ENCODE data around the gene RTTN.

The RTTN gene

GRCh38 chr18:69974365-69974764 is 231.1 kb downstream of the RTTN start:
- DNase-seq (ENCODE audit: low spot score) = no peak
- TF ChIP-seq, protein P1, sequence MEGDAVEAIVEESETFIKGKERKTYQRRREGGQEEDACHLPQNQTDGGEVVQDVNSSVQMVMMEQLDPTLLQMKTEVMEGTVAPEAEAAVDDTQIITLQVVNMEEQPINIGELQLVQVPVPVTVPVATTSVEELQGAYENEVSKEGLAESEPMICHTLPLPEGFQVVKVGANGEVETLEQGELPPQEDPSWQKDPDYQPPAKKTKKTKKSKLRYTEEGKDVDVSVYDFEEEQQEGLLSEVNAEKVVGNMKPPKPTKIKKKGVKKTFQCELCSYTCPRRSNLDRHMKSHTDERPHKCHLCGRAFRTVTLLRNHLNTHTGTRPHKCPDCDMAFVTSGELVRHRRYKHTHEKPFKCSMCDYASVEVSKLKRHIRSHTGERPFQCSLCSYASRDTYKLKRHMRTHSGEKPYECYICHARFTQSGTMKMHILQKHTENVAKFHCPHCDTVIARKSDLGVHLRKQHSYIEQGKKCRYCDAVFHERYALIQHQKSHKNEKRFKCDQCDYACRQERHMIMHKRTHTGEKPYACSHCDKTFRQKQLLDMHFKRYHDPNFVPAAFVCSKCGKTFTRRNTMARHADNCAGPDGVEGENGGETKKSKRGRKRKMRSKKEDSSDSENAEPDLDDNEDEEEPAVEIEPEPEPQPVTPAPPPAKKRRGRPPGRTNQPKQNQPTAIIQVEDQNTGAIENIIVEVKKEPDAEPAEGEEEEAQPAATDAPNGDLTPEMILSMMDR (IDR thresholded peaks at IDR 0.05; ENCODE audit: extremely low read depth, missing control alignments) = no peak

- TF ChIP-seq, protein P1 (IDR thresholded peaks at IDR 0.05; ENCODE audit: extremely low read depth, missing control alignments) = no peak
- DNase-seq (ENCODE audit: low spot score) = no peak
Observed at GRCh38 chr18:69969491-69969890, 236.0 kb downstream of the RTTN start.

GRCh38 chr18:69968039-69968438 is 237.4 kb downstream of the RTTN start:
- TF ChIP-seq, protein P1 (IDR thresholded peaks at IDR 0.05; ENCODE audit: extremely low read depth, missing control alignments) = no peak
- DNase-seq (ENCODE audit: low spot score) = no peak

DNA sequence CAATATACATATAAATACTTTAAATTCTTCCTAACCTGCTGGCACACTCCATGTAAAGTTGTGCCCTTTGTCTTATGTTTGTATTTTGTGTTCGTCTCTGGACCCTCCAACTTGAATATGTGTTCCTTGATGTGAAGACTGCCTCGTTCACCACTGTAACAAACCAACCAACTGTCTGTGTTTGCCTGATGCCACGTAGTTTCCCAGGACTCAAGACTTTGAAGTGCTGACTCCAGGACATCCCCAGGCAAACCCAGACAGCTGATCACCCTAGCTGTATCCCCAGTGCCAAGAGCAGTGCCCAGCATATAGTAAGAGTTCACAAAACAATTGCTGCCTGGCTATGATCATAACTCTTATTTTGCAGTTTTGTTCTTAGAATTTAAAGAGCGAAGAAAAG is 242.3 kb downstream of the RTTN start:
- TF ChIP-seq, protein P1 (IDR thresholded peaks at IDR 0.05; ENCODE audit: extremely low read depth, missing control alignments) = no peak

GRCh38 chr18:69961718-69962117 is 243.8 kb downstream of the RTTN start:
- DNase-seq (ENCODE audit: low spot score) = no peak
- TF ChIP-seq, protein P1 (IDR thresholded peaks at IDR 0.05; ENCODE audit: extremely low read depth, missing control alignments) = no peak

More for the DNA sequence above, 242.3 kb downstream of the RTTN start:
- no peak for DNase-seq (ENCODE audit: low spot score)

- TF ChIP-seq, protein P1 (IDR thresholded peaks at IDR 0.05; ENCODE audit: extremely low read depth, missing control alignments) = no peak
- DNase-seq (ENCODE audit: low spot score) = no peak
Observed at GRCh38 chr18:69958422-69958821, 247.1 kb downstream of the RTTN start.

GRCh38 chr18:69957747-69958146 is 247.7 kb downstream of the RTTN start:
- DNase-seq (ENCODE audit: low spot score) = no peak
- TF ChIP-seq, protein P1 (IDR thresholded peaks at IDR 0.05; ENCODE audit: extremely low read depth, missing control alignments) = no peak

Data from GM20000 (cell line).